Measurements from ENCODE around the gene HYI. TPM values are rescaled to one million over a fixed set of nuclear protein-coding genes. Genes with fewer than 3 reads are reported as not detected.

HYI gene
- total RNA-seq, 4 donors from 2014 or later: 35.5 to 39.4 (median 38.0) TPM

DNA sequence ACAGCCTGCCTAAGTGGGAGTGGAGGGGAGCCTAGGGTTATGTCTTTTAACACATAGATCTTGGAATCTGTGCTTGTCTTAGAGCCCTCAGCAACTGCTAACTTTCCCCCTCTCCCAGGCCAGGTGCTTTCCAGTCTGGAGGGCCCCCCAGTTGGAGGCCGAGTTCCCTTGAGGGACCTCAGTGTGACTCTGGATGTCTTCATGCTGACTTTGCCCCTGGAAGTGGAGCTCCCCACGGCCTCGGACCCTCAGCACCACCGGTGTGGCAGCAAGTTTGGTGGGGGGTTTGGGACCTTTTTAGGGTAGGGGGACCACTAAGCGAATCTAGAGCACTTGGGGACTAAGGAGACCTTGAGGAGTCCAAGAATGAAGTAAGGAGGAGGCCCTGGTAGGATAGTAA is 22.9 kb downstream of the HYI start:
- TF ChIP-seq POLR2A (IDR thresholded peaks at IDR 0.05): no peak
- TF ChIP-seq, protein P1, sequence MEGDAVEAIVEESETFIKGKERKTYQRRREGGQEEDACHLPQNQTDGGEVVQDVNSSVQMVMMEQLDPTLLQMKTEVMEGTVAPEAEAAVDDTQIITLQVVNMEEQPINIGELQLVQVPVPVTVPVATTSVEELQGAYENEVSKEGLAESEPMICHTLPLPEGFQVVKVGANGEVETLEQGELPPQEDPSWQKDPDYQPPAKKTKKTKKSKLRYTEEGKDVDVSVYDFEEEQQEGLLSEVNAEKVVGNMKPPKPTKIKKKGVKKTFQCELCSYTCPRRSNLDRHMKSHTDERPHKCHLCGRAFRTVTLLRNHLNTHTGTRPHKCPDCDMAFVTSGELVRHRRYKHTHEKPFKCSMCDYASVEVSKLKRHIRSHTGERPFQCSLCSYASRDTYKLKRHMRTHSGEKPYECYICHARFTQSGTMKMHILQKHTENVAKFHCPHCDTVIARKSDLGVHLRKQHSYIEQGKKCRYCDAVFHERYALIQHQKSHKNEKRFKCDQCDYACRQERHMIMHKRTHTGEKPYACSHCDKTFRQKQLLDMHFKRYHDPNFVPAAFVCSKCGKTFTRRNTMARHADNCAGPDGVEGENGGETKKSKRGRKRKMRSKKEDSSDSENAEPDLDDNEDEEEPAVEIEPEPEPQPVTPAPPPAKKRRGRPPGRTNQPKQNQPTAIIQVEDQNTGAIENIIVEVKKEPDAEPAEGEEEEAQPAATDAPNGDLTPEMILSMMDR (IDR thresholded peaks at IDR 0.05): no peak
- H3K4me3 ChIP-seq (ENCODE audit: low read depth, poor library complexity, severe bottlenecking): no peak overlapping the region
- WGBS, 2 donors: 88 to 95% methylated on average over 4 to 5 of the region's 5 CpGs
- no peak for DNase-seq (ENCODE audit: low spot score in 2 of 2)
- intact Hi-C loops (cut with DNase I; ENCODE audit: low total_unique reads): no loop called here

DNA sequence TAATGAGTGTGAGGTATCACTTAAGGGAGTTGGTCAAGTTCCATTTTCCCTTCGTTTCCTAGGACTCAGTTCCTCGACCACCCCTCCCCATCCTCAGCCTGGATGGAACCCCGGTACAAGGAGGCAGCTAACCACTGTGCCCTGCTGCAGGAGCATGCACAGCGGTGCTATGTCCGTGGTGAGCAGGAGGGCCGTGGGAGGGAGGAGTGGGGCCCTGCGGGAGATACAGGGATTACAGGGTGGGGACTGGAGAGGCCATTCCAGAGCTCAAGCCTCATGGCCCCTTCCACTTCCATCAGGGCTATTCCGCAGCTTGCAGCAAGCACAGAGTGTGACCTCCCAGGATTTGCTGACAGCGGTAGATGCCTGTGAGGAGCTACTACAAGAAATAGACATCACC is 25.8 kb downstream of the HYI start:
- DNase-seq (ENCODE audit: low spot score in 2 of 2): no peak
- no peak overlapping the region for H3K4me3 ChIP-seq (ENCODE audit: low read depth, poor library complexity, severe bottlenecking)
- 83 to 85% methylated on average over 9 of the region's 9 CpGs for WGBS, 2 donors
- intact Hi-C loops (cut with DNase I; ENCODE audit: low total_unique reads): no loop called here
- TF ChIP-seq POLR2A (IDR thresholded peaks at IDR 0.05): no peak
- TF ChIP-seq, protein P1 (IDR thresholded peaks at IDR 0.05): no peak

DNA sequence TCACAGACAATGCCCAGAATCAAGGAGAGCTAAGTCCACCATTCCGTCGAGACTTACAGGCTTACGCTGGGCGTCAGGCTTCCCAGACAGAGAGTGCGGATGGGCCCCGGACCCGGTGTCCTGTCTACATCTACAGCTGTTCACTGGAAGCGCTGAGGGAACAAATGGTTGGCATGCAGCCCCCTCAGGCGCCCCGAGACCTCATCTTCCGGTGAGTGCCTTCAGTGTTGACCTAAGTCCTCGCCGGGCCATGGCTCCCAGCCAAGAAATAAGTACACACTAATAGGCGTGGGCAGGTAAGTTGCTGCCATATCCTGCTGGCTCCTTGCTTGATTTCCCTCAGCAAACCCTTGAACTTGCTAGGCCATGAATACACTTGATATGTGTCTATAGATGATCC is 26.2 kb downstream of the HYI start:
- intact Hi-C loops (cut with DNase I; ENCODE audit: low total_unique reads): no loop called here
- WGBS, 2 donors: 86 to 92% methylated on average over 14 of the region's 14 CpGs
- H3K4me3 ChIP-seq (ENCODE audit: low read depth, poor library complexity, severe bottlenecking): no peak overlapping the region
- no peak for TF ChIP-seq POLR2A (IDR thresholded peaks at IDR 0.05)
- TF ChIP-seq, protein P1 (IDR thresholded peaks at IDR 0.05): no peak
- DNase-seq (ENCODE audit: low spot score in 2 of 2): no peak

DNA sequence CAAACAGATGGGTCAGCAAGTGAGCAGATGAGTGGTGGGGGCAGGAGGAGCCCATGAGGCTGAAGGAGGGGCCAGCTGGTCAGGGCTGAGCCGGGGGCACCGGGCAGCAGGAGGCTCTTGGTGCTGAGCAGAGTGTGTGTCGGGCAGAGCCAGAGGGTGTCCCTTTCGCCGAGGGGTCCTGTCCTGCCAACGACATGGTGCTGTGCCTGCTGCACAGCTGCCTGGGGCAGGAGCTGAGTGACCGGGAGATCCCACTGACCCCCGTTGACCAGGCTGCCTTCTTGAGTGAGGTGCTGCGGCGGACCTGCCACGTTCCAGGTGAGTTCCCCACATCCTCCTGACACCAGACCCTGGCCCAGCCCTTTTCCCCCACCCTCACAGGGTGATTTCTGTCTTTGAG is 27.5 kb downstream of the HYI start:
- 89 to 93% methylated on average over 11 of the region's 11 CpGs for WGBS, 2 donors
- TF ChIP-seq POLR2A (IDR thresholded peaks at IDR 0.05): no peak
- TF ChIP-seq, protein P1 (IDR thresholded peaks at IDR 0.05): no peak

DNA sequence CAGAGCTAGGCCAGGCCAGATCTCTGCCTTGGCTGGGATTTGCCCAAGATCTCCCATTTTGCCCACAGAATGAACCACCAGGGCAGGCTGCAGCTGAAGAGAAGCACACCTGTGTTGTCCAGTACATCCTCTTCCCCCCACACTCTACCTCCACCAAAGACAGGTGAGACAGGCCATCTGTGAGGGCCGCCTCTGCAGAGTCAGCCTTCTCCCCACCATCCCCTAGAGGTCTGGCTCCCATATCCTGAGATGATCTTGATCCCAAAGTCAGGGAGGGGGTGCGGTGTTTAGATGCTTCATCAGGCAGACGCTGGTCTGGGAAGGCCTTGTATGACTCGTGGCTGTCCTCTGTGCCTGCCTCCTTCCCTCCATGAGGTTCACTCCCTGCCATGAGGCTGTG is 28.7 kb downstream of the HYI start:
- 75 to 100% methylated on average over 1 to 4 of the region's 4 CpGs for WGBS, 2 donors
- H3K4me3 ChIP-seq (ENCODE audit: low read depth, poor library complexity, severe bottlenecking): no peak overlapping the region
- peak in 1 of 2 donors; percentile 67 for DNase-seq (ENCODE audit: low spot score in 2 of 2)
- no peak for TF ChIP-seq POLR2A (IDR thresholded peaks at IDR 0.05)
- TF ChIP-seq, protein P1 (IDR thresholded peaks at IDR 0.05): no peak
- intact Hi-C loops (cut with DNase I; ENCODE audit: low total_unique reads): no loop called here

More for the DNA sequence above, 27.5 kb downstream of the HYI start:
- DNase-seq (ENCODE audit: low spot score in 2 of 2): no peak
- intact Hi-C loops (cut with DNase I; ENCODE audit: low total_unique reads): no loop called here
- H3K4me3 ChIP-seq (ENCODE audit: low read depth, poor library complexity, severe bottlenecking): no peak overlapping the region

Measured in lower leg skin (tissue), 4 donors.